ENCODE results near the gene AMD1.
A peak's percentile ranks its signal among the peaks of the same experiment; 100 is the strongest.
"Not testable (repeated sequence)": the region's sequence is repeated elsewhere in the genome, so short reads cannot be mapped to it uniquely, and the experiment has no call there.

AMD1 gene

DNA sequence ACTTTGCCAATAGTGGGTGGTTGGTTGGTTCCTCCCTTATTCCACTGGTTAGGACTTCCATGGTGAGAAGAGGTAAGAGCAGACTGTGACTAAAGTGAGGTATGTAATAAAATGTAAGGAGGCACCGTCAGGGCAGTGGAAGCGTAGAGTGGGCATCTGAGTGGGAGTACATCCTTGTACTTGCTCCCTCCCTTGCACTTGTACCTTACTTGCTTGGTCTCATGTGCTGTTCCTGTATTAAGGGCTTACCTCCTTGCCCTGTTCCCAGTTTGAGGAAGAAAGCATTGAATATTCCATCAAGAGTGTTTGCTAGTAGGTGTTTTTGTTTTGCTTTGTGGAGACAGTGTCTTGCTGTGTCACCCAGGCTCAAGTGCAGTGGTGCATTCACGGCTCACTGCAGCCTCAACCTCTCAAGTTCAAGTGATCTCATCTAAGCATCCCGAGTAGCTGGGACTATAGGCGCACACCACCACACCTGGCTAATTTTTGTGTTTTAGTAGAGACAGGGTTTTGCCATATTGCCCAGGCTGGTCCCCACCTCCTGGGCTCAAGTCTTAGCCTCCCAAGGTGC is 25.5 kb downstream of the AMD1 start:
- Histone ChIP-seq H3K36me3 (ENCODE audit: control insufficient read depth, insufficient read depth, low read length, severe bottlenecking) (peaks cover 48% of the 10 kb centered on the region), H3K4me1 (ENCODE audit: control insufficient read depth, insufficient read depth, low read length) (no peaks in the 10 kb centered on the region), H3K9ac (ENCODE audit: low read length) (no peak overlapping the region), H3K9me3 (ENCODE audit: control insufficient read depth, low read length) (peaks cover 17% of the 10 kb centered on the region), H3K27me3 (replicated peaks; ENCODE audit: control insufficient read depth, insufficient read depth, low read length) (no peaks in the 10 kb centered on the region), H3K4me3 (ENCODE audit: low read length) (no peak overlapping the region)
- no peak for DNase-seq (ENCODE audit: low read depth)

GRCh38 chr6:110901601-110902000 is 27.0 kb downstream of the AMD1 start:
- H3K4me1 ChIP-seq (ENCODE audit: control insufficient read depth, insufficient read depth, low read length); DNase-seq (ENCODE audit: low read depth); H3K9ac ChIP-seq (ENCODE audit: low read length); H3K4me3 ChIP-seq (ENCODE audit: low read length); H3K27me3 ChIP-seq (replicated peaks; ENCODE audit: control insufficient read depth, insufficient read depth, low read length): not testable (repeated sequence)
- Histone ChIP-seq H3K36me3 (ENCODE audit: control insufficient read depth, insufficient read depth, low read length, severe bottlenecking) (peaks cover 34% of the 10 kb centered on the region), H3K9me3 (ENCODE audit: control insufficient read depth, low read length) (peaks cover 21% of the 10 kb centered on the region)

DNA sequence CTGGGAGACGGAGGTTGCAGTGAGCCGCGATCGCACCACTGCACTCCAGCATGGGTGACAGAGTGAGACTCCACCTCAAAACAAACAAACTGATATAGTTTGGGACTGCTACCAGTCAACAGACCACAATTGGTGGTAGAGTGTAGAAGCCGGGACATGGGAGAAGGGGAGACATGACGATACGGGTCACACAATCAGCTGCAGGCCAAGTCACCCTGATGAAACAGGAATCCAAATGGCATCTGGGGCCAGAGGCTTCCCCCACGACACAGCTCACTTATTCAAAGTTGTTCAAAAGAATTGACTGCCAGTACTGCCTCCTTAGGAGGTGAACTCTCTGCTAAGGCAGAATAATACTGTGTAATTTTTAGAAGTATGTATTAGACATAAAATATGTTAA is 27.5 kb downstream of the AMD1 start:
- DNase-seq (ENCODE audit: low read depth) = no peak
- no peak overlapping the region for H3K4me3 ChIP-seq (ENCODE audit: low read length)
- H3K4me1 ChIP-seq (ENCODE audit: control insufficient read depth, insufficient read depth, low read length) = no peaks in the 10 kb centered on the region
- peaks cover 29% of the 10 kb centered on the region for H3K36me3 ChIP-seq (ENCODE audit: control insufficient read depth, insufficient read depth, low read length, severe bottlenecking)
- peaks cover 21% of the 10 kb centered on the region for H3K9me3 ChIP-seq (ENCODE audit: control insufficient read depth, low read length)
- H3K27me3 ChIP-seq (replicated peaks; ENCODE audit: control insufficient read depth, insufficient read depth, low read length) = no peaks in the 10 kb centered on the region
- no peak overlapping the region for H3K9ac ChIP-seq (ENCODE audit: low read length)

GRCh38 chr6:110906273-110906672 is 31.7 kb downstream of the AMD1 start:
- DNase-seq (ENCODE audit: low read depth); H3K4me3 ChIP-seq (ENCODE audit: low read length); H3K36me3 ChIP-seq (ENCODE audit: control insufficient read depth, insufficient read depth, low read length, severe bottlenecking); H3K4me1 ChIP-seq (ENCODE audit: control insufficient read depth, insufficient read depth, low read length); H3K9ac ChIP-seq (ENCODE audit: low read length); H3K27me3 ChIP-seq (replicated peaks; ENCODE audit: control insufficient read depth, insufficient read depth, low read length): not testable (repeated sequence)
- peaks cover 21% of the 10 kb centered on the region for H3K9me3 ChIP-seq (ENCODE audit: control insufficient read depth, low read length)

GRCh38 chr6:110930781-110931180 is 56.2 kb downstream of the AMD1 start:
- H3K9ac ChIP-seq (ENCODE audit: low read length) = no peak overlapping the region
- H3K9me3 ChIP-seq (ENCODE audit: control insufficient read depth, low read length) = no peaks in the 10 kb centered on the region
- no peak for DNase-seq (ENCODE audit: low read depth)
- no peaks in the 10 kb centered on the region for H3K27me3 ChIP-seq (replicated peaks; ENCODE audit: control insufficient read depth, insufficient read depth, low read length)
- H3K36me3 ChIP-seq (ENCODE audit: control insufficient read depth, insufficient read depth, low read length, severe bottlenecking) = no peaks in the 10 kb centered on the region
- no peak overlapping the region for H3K4me3 ChIP-seq (ENCODE audit: low read length)
- H3K4me1 ChIP-seq (ENCODE audit: control insufficient read depth, insufficient read depth, low read length) = no peaks in the 10 kb centered on the region

DNA sequence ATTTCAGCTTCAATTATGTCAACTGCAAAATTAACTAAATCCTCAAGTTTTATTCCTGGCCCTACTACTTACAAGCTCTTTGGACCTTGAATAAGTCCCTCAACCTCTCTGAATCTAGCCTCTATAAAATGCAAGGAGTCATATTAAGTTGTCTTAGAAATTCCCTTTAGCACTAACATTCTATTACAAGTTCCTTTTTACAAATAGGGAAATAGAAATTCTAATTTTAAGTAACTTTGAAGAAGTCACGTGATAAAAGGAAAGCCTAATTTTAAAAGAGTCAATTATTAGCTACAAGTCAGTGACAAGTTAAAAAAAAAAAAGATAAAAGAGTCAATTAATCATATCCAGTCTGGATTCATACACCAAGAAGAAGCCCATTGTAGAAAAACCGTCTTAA is 59.3 kb downstream of the AMD1 start:
- DNase-seq (ENCODE audit: low read depth) = no peak
- no peak overlapping the region for H3K4me3 ChIP-seq (ENCODE audit: low read length)
- no peaks in the 10 kb centered on the region for H3K9me3 ChIP-seq (ENCODE audit: control insufficient read depth, low read length)
- no peaks in the 10 kb centered on the region for H3K4me1 ChIP-seq (ENCODE audit: control insufficient read depth, insufficient read depth, low read length)
- H3K9ac ChIP-seq (ENCODE audit: low read length) = no peak overlapping the region
- H3K36me3 ChIP-seq (ENCODE audit: control insufficient read depth, insufficient read depth, low read length, severe bottlenecking) = no peaks in the 10 kb centered on the region
- H3K27me3 ChIP-seq (replicated peaks; ENCODE audit: control insufficient read depth, insufficient read depth, low read length) = no peaks in the 10 kb centered on the region

- no peak for DNase-seq (ENCODE audit: low read depth)
- no peaks in the 10 kb centered on the region for H3K36me3 ChIP-seq (ENCODE audit: control insufficient read depth, insufficient read depth, low read length, severe bottlenecking)
- H3K9me3 ChIP-seq (ENCODE audit: control insufficient read depth, low read length) = no peaks in the 10 kb centered on the region
- no peak overlapping the region for H3K9ac ChIP-seq (ENCODE audit: low read length)
- no peaks in the 10 kb centered on the region for H3K4me1 ChIP-seq (ENCODE audit: control insufficient read depth, insufficient read depth, low read length)
- no peaks in the 10 kb centered on the region for H3K27me3 ChIP-seq (replicated peaks; ENCODE audit: control insufficient read depth, insufficient read depth, low read length)
- no peak overlapping the region for H3K4me3 ChIP-seq (ENCODE audit: low read length)
Measured at GRCh38 chr6:110934381-110934898, 59.9 kb downstream of the AMD1 start.

DNA sequence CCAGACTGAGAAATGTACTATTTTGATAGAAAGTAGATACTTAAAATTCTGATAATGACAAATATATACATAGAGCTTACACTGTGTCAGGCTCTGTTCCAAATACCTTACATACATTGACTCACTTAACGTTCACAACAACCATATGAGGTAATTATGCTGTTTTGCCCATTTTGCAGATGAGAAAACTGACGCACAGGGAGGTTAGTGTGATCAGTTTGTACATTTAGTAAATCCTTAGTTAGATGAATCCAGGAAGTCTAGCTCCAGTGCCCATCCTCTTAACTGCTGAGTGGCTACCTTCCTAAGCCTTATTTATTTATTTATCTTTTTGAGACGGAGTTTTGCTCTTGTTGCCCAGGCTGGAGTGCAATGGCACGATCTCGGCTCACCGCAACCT is 60.6 kb downstream of the AMD1 start:
- Histone ChIP-seq H3K4me3 (ENCODE audit: low read length) (no peak overlapping the region), H3K27me3 (replicated peaks; ENCODE audit: control insufficient read depth, insufficient read depth, low read length) (no peaks in the 10 kb centered on the region), H3K9ac (ENCODE audit: low read length) (no peak overlapping the region), H3K36me3 (ENCODE audit: control insufficient read depth, insufficient read depth, low read length, severe bottlenecking) (no peaks in the 10 kb centered on the region), H3K9me3 (ENCODE audit: control insufficient read depth, low read length) (no peaks in the 10 kb centered on the region), H3K4me1 (ENCODE audit: control insufficient read depth, insufficient read depth, low read length) (no peaks in the 10 kb centered on the region)
- DNase-seq (ENCODE audit: low read depth) = no peak

GRCh38 chr6:110938171-110938570 is 63.6 kb downstream of the AMD1 start:
- no peak for DNase-seq (ENCODE audit: low read depth)
- Histone ChIP-seq H3K36me3 (ENCODE audit: control insufficient read depth, insufficient read depth, low read length, severe bottlenecking) (no peaks in the 10 kb centered on the region), H3K4me3 (ENCODE audit: low read length) (no peak overlapping the region), H3K27me3 (replicated peaks; ENCODE audit: control insufficient read depth, insufficient read depth, low read length) (no peaks in the 10 kb centered on the region), H3K4me1 (ENCODE audit: control insufficient read depth, insufficient read depth, low read length) (no peaks in the 10 kb centered on the region), H3K9ac (ENCODE audit: low read length) (no peak overlapping the region), H3K9me3 (ENCODE audit: control insufficient read depth, low read length) (no peaks in the 10 kb centered on the region)

DNA sequence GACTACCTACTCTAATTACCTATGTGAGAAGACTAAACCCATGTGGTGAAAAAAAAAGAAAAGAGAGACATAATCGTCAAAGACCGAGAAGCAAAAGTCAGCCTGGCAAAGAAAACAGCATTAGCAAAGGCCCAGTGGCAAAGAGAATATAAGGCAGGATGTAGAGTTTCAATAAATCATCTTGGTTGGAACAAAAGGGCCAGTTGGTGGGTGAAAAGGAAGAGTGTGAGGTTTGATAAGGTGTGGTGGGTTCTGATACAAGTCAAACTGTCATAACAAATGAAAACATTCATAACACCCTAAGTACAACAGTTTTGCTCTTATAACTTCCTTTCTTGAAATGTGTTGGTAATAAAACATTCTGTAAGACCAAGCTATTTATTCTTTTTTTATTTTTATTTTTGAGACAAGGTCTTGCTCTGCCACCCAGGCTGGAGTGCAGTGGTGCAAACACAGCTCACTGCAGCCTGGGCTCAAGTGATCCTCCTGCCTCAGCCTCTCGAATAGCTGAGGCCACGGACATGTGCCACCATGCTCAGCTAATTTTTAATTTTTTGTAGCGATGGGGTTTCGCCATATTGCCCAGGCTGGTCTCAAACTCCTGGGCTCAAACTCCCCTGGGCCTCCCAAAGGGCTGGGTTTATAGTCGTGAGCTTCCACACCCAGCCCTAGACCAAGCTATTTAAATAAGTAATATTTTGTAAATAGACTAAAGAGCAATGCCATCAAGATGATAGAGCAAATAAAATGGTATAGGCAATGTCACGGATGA is 65.0 kb downstream of the AMD1 start:
- no peaks in the 10 kb centered on the region for H3K27me3 ChIP-seq (replicated peaks; ENCODE audit: control insufficient read depth, insufficient read depth, low read length)
- H3K9me3 ChIP-seq (ENCODE audit: control insufficient read depth, low read length) = no peaks in the 10 kb centered on the region
- no peaks in the 10 kb centered on the region for H3K36me3 ChIP-seq (ENCODE audit: control insufficient read depth, insufficient read depth, low read length, severe bottlenecking)
- no peak overlapping the region for H3K9ac ChIP-seq (ENCODE audit: low read length)
- no peak overlapping the region for H3K4me3 ChIP-seq (ENCODE audit: low read length)
- DNase-seq (ENCODE audit: low read depth) = no peak
- peaks cover 3% of the 10 kb centered on the region for H3K4me1 ChIP-seq (ENCODE audit: control insufficient read depth, insufficient read depth, low read length)

GRCh38 chr6:110944681-110945151 is 70.1 kb downstream of the AMD1 start:
- H3K4me3 ChIP-seq (ENCODE audit: low read length) = no peak overlapping the region
- H3K9me3 ChIP-seq (ENCODE audit: control insufficient read depth, low read length) = no peaks in the 10 kb centered on the region
- DNase-seq (ENCODE audit: low read depth) = peak; percentile 66
- no peak overlapping the region for H3K9ac ChIP-seq (ENCODE audit: low read length)
- no peaks in the 10 kb centered on the region for H3K36me3 ChIP-seq (ENCODE audit: control insufficient read depth, insufficient read depth, low read length, severe bottlenecking)
- H3K27me3 ChIP-seq (replicated peaks; ENCODE audit: control insufficient read depth, insufficient read depth, low read length) = no peaks in the 10 kb centered on the region
- peaks cover 6% of the 10 kb centered on the region for H3K4me1 ChIP-seq (ENCODE audit: control insufficient read depth, insufficient read depth, low read length)

All from adipocyte (in vitro differentiated cells).